Fibroblast of villous mesenchyme (primary cell): ENCODE measurements around the gene TNFRSF6B. TPM values are rescaled to one million over a fixed set of nuclear protein-coding genes. Genes with fewer than 3 reads are reported as not detected.
"Not testable (repeated sequence)": the region's sequence is repeated elsewhere in the genome, so short reads cannot be mapped to it uniquely, and the experiment has no call there.

ENCODE experiments used
- DNase-seq: peaks from one replicate; pipeline ENCODE4 v3.0.0-alpha.2; 2010; ENCODE audit warnings: low read depth
- H3K4me3 ChIP-seq: 2 replicates; pipeline ENCODE4 v1.5.1; 2011; ENCODE audit warnings: low read depth, mild to moderate bottlenecking, low read length
- total RNA-seq: library from RNA; depleted of rRNA; stranded (reverse); fragments of >200 nt; gene quantifications from 2 replicates; pipeline ENCODE4 v1.2.3, GENCODE V29; 2012
- TF ChIP-seq, protein P1 (sequence below): IDR thresholded peaks from 2 replicates; pipeline ENCODE4 v1.5.1; 2012; ENCODE audit warnings: low read depth, mild to moderate bottlenecking, low read length; ENCODE audit not compliant: insufficient read depth

The TNFRSF6B gene
- total RNA-seq, 1 donor, result 31.5 TPM

DNA sequence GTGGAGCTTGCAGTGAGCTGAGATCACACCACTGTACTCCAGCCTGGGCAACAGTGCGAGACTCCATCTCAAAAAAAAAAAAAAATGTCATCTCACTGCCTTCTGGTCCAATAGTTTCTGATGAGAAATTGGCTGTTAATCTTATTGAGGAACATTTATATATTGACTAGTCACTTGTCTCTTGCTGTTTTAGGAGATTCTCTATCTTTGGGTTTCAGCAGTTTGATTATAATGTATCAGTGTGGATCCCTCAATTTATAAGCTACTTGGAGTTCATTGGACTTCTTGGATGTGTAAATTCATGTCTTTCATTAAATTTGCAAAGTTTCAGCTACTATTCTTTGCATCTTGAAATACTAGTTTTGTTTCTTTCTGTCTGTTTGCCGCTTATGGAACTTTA, 22.5 kb downstream of the TNFRSF6B start:
- TF ChIP-seq, protein P1, sequence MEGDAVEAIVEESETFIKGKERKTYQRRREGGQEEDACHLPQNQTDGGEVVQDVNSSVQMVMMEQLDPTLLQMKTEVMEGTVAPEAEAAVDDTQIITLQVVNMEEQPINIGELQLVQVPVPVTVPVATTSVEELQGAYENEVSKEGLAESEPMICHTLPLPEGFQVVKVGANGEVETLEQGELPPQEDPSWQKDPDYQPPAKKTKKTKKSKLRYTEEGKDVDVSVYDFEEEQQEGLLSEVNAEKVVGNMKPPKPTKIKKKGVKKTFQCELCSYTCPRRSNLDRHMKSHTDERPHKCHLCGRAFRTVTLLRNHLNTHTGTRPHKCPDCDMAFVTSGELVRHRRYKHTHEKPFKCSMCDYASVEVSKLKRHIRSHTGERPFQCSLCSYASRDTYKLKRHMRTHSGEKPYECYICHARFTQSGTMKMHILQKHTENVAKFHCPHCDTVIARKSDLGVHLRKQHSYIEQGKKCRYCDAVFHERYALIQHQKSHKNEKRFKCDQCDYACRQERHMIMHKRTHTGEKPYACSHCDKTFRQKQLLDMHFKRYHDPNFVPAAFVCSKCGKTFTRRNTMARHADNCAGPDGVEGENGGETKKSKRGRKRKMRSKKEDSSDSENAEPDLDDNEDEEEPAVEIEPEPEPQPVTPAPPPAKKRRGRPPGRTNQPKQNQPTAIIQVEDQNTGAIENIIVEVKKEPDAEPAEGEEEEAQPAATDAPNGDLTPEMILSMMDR, result no peak
- DNase-seq, result no peak
- H3K4me3 ChIP-seq, result no peak overlapping the region

- not testable (repeated sequence) for DNase-seq, H3K4me3 ChIP-seq
Measured at GRCh38 chr20:63722967-63723622, 26.6 kb downstream of the TNFRSF6B start.

- not testable (repeated sequence) for DNase-seq
Measured at GRCh38 chr20:63730189-63730733, 33.8 kb downstream of the TNFRSF6B start.

GRCh38 chr20:63731410-63731809, 35.0 kb downstream of the TNFRSF6B start:
- no peak overlapping the region for H3K4me3 ChIP-seq
- TF ChIP-seq, protein P1, result no peak
- DNase-seq, result no peak

More at GRCh38 chr20:63730189-63730733, 33.8 kb downstream of the TNFRSF6B start:
- H3K4me3 ChIP-seq, result not testable (repeated sequence)

GRCh38 chr20:63732118-63733095, 36.0 kb downstream of the TNFRSF6B start:
- DNase-seq, result no peak

DNA sequence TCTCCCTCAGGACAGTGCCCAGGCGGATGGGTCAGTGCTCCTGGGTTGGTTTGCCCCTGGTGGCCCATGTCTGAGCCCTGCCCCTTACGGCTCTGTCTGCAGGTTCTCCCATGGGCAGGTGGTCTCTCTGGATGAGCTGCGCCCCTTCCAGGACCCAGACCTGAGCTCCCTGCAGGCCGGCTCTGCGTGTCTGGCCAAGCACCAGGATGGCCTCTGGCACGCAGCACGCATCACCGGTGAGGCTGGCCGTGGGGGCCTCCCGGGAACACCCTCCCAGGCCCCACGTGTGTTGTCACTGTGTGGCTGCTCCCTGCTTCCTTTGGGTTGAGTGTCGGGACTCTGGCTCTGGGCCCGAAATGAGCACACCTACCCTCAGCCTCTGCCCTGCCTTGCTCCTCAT, 36.7 kb downstream of the TNFRSF6B start:
- TF ChIP-seq, protein P1, result no peak
- no peak overlapping the region for H3K4me3 ChIP-seq
- DNase-seq, result no peak

More at GRCh38 chr20:63732118-63733095, 36.0 kb downstream of the TNFRSF6B start:
- TF ChIP-seq, protein P1, result no peak
- no peak overlapping the region for H3K4me3 ChIP-seq

DNA sequence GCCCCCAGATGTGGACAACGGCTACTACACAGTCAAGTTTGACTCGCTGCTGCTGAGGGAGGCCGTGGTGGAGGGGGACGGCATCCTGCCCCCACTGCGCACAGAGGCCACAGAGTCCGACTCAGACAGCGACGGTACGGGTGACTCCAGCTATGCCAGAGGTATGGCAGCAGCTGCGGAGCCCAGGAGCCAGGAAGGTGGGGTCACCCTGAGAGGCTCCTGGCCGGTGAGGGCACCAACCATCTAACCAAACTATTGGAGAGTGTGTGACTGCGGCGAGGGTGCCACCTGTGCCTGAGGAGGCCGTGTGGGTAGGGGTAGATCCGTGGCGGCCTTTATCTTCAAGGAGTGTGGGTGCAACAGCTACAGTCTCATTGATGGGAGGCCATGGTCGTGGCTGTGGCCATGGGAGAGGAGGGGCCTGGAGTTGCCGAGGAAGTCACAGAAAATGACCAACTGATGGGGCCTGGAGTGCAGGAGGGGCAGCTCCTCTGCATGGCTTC, 37.2 kb downstream of the TNFRSF6B start:
- TF ChIP-seq, protein P1, result no peak
- no peak for DNase-seq
- H3K4me3 ChIP-seq, result no peak overlapping the region
